Measurements from ENCODE around the gene ACOXL. TPM values are rescaled to one million over a fixed set of nuclear protein-coding genes. Genes with fewer than 3 reads are reported as not detected.
A peak's percentile ranks its signal among the peaks of the same experiment; 100 is the strongest.

ACOXL gene
- total RNA-seq, 3 donors from 2014 or later (not counting 1 experiment from before 2014, with no cell fraction given) = not detected

DNA sequence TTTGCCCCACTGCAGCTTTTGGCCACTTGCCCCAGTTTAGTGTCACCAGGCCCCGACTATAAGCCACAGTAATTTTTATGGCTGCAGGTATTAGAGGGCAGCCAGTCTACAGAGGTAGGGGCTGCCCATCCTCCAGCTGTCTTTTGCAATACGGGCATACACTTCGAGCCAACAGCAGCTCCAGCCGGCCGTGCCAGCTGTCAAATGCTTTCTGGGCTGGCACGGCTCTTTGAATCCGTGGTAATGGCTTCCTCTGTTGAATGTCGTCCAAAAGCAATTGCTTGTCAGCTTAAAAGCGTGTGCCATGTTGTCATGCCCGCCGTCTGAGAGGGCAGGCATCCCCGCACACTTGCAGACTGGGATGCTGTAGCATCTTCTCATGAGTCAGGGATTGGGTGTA lies 429.6 kb downstream of the ACOXL start:
- Histone ChIP-seq H3K27me3 (ENCODE audit: control insufficient read depth, insufficient read depth, low read length) (no peaks in the 10 kb centered on the region), H3K27ac (ENCODE audit: low read length) (no peak overlapping the region), H3K36me3 (ENCODE audit: control insufficient read depth, insufficient read depth, low read length) (peaks cover 21% of the 10 kb centered on the region), H3K4me1 (ENCODE audit: control insufficient read depth, insufficient read depth, low read length) (peaks cover 5% of the 10 kb centered on the region), H3K4me3 (ENCODE audit: low read length) (no peak overlapping the region), H3K9me3 (ENCODE audit: control insufficient read depth, insufficient read depth, low read length) (no peaks in the 10 kb centered on the region)
- H3K4me3 Mint-ChIP-seq = no peak overlapping the region
- H3K36me3 Mint-ChIP-seq = no peaks in the 10 kb centered on the region
- peaks cover 10 to 21% of the 10 kb centered on the region in 2 donors for H3K4me1 Mint-ChIP-seq
- no peaks in the 10 kb centered on the region for H3K9me3 Mint-ChIP-seq
- H3K27me3 Mint-ChIP-seq (ENCODE audit: low read depth in 2 of 2) = no peaks in the 10 kb centered on the region
- DNase-seq (no peak), ATAC-seq (no peak)
- WGBS (ENCODE audit: insufficient coverage) = 81% methylated on average over 12 of the region's 12 CpGs
- no peak for TF ChIP-seq CTCF (IDR thresholded peaks at IDR 0.05)
- no peak overlapping the region for H3K27ac Mint-ChIP-seq
- intact Hi-C loops (cut with micrococcal nuclease) = no loop called here

DNA sequence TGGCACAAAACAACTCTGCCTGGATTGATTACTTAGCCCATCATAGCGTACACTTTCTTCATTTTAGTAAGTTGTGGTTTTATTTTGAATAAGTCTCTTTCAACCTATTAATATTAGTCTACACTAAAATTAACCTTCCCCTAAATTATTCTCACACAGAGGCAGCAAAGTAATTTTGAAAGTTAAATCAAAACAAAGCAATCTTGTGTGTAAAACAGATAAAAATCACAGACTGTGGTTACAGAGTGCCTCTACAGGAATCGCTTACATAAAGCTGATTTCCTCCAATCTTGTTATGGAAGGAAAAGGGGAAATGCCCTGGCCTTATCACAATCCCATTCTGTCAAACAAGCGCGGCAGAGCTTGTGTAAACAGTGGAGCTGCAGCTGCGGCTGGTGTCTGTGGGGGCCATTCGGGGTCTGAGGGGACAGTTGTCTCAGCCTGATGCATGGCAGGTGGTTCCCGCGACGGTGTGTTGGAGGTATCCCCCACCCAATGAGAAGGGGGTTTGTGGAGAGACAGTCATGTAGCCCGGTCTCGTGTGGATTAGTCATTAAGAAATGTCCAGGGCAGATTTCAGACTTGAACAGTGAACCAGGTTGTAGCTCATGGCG lies 430.5 kb downstream of the ACOXL start:
- Mint-ChIP-seq H3K4me1 (peaks cover 8 to 16% of the 10 kb centered on the region in 2 donors), H3K4me3 (no peak overlapping the region), H3K36me3 (no peaks in the 10 kb centered on the region), H3K9me3 (no peaks in the 10 kb centered on the region), H3K27me3 (ENCODE audit: low read depth in 2 of 2) (no peaks in the 10 kb centered on the region), H3K27ac (no peak overlapping the region)
- whole genome bisulfite sequencing (ENCODE audit: insufficient coverage) = 32% methylated on average over 11 of the region's 12 CpGs
- Histone ChIP-seq H3K4me1 (ENCODE audit: control insufficient read depth, insufficient read depth, low read length) (peaks cover 5% of the 10 kb centered on the region), H3K4me3 (ENCODE audit: low read length) (no peak overlapping the region), H3K27me3 (ENCODE audit: control insufficient read depth, insufficient read depth, low read length) (no peaks in the 10 kb centered on the region), H3K36me3 (ENCODE audit: control insufficient read depth, insufficient read depth, low read length) (peaks cover 21% of the 10 kb centered on the region), H3K27ac (ENCODE audit: low read length) (no peak overlapping the region), H3K9me3 (ENCODE audit: control insufficient read depth, insufficient read depth, low read length) (no peaks in the 10 kb centered on the region)
- intact Hi-C loops (cut with micrococcal nuclease) = no loop called here
- peak in 1 of 2 donors; percentile 22 for DNase-seq
- TF ChIP-seq CTCF (IDR thresholded peaks at IDR 0.05) = no peak
- peak in 2 of 3 donors; percentile 15 to 42 for ATAC-seq

- H3K36me3 ChIP-seq (ENCODE audit: control insufficient read depth, insufficient read depth, low read length) = peaks cover 20% of the 10 kb centered on the region
- H3K27ac Mint-ChIP-seq = no peak overlapping the region
- peaks cover 6% of the 10 kb centered on the region for H3K4me1 ChIP-seq (ENCODE audit: control insufficient read depth, insufficient read depth, low read length)
- ATAC-seq (no peak), DNase-seq (no peak)
- H3K4me3 Mint-ChIP-seq = no peak overlapping the region
- no peaks in the 10 kb centered on the region for H3K9me3 Mint-ChIP-seq
- H3K27ac ChIP-seq (ENCODE audit: low read length) = no peak overlapping the region
- H3K27me3 Mint-ChIP-seq (ENCODE audit: low read depth in 2 of 2) = no peaks in the 10 kb centered on the region
- no peak overlapping the region for H3K4me3 ChIP-seq (ENCODE audit: low read length)
- no peaks in the 10 kb centered on the region for H3K9me3 ChIP-seq (ENCODE audit: control insufficient read depth, insufficient read depth, low read length)
- intact Hi-C loops (cut with micrococcal nuclease) = no loop called here
- H3K4me1 Mint-ChIP-seq = peaks cover 8 to 16% of the 10 kb centered on the region in 2 donors
- no peaks in the 10 kb centered on the region for H3K36me3 Mint-ChIP-seq
- no peak for TF ChIP-seq CTCF (IDR thresholded peaks at IDR 0.05)
- no peaks in the 10 kb centered on the region for H3K27me3 ChIP-seq (ENCODE audit: control insufficient read depth, insufficient read depth, low read length)
- WGBS (ENCODE audit: insufficient coverage) = 91% methylated on average over 10 of the region's 12 CpGs
These were observed 431.7 kb downstream of the ACOXL start for GRCh38 chr2:111164078-111164477.

GRCh38 chr2:111165084-111165483 lies 432.7 kb downstream of the ACOXL start:
- no peaks in the 10 kb centered on the region for H3K27me3 Mint-ChIP-seq (ENCODE audit: low read depth in 2 of 2)
- H3K9me3 Mint-ChIP-seq = no peaks in the 10 kb centered on the region
- peaks cover 8 to 13% of the 10 kb centered on the region in 2 donors for H3K4me1 Mint-ChIP-seq
- ATAC-seq = no peak
- no peak overlapping the region for H3K27ac Mint-ChIP-seq
- Histone ChIP-seq H3K36me3 (ENCODE audit: control insufficient read depth, insufficient read depth, low read length) (peaks cover 20% of the 10 kb centered on the region), H3K27ac (ENCODE audit: low read length) (no peak overlapping the region), H3K9me3 (ENCODE audit: control insufficient read depth, insufficient read depth, low read length) (no peaks in the 10 kb centered on the region), H3K4me3 (ENCODE audit: low read length) (no peak overlapping the region), H3K27me3 (ENCODE audit: control insufficient read depth, insufficient read depth, low read length) (no peaks in the 10 kb centered on the region), H3K4me1 (ENCODE audit: control insufficient read depth, insufficient read depth, low read length) (peaks cover 6% of the 10 kb centered on the region)
- intact Hi-C loops (cut with micrococcal nuclease) = no loop called here
- DNase-seq = no peak
- H3K36me3 Mint-ChIP-seq = no peaks in the 10 kb centered on the region
- 96% methylated on average over 7 of the region's 7 CpGs for WGBS (ENCODE audit: insufficient coverage)
- no peak overlapping the region for H3K4me3 Mint-ChIP-seq
- no peak for TF ChIP-seq CTCF (IDR thresholded peaks at IDR 0.05)

Data from natural killer cell (primary cell).